Sciatic nerve (tissue), 2 donors: ENCODE data around the gene TBX5. TPM values are rescaled to one million over a fixed set of nuclear protein-coding genes. Genes with fewer than 3 reads are reported as not detected.

ENCODE experiments used
- ATAC-seq: fragments of 200-7000 bp; cut with Tn5 transposase; one replicate; pipeline ENCODE4 v1.9.1; 2020; ENCODE audit warnings: mild to moderate bottlenecking, moderate library complexity
- DNase-seq: peaks from one replicate; pipeline ENCODE4 v3.0.0-alpha.2; 2020; ENCODE audit warnings: low spot score
- intact Hi-C: fragments of 100-400 bp; cut with DNase I; formaldehyde crosslinking; loops from one replicate; pipeline ENCODE4 v1.14.2; 2022
- total RNA-seq: library from RNA; stranded (reverse); fragmentation: NEBNext Ultra II Directional; extraction: Animal tissue kit (Norgen Biotek cat#: 25700); gene quantifications from one replicate; pipeline ENCODE4 v1.2.1, GENCODE V29; 2021
- donor health status: DM: no; HTN: no; CAD: no.
- donor health status: DM: no; HTN: no; CAD: no.

The TBX5 gene
- total RNA-seq, 1 donor from 2014 or later: not detected

DNA sequence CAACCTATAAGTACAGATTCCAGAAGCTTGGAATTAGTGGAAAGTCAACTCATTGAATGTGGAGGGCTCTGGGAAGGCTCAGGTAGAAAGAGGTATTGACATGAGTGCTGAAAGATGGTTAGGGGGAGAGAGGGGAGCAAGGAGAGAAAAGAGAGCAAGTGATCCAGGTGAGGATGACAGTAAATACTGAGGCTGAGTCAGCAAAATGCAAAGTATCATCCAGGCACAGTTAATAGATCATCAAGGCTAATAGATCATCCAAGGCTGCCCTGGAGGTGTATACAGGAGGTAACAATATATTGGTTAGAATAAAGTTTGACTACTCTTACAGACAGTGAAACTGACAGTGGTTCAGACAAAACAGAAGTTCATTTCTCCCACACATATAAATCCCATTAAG, 100.5 kb downstream of the TBX5 start:
- DNase-seq (no peak), ATAC-seq (no peak)
- intact Hi-C loops: no loop called here
